HUES48 (cell line): Measurements from ENCODE around the gene ASPSCR1.

ENCODE experiments used
- H3K27ac ChIP-seq: one replicate; pipeline ENCODE4 v1.7.0; 2013; ENCODE audit warnings: low read depth, low read length, inconsistent platforms
- H3K27me3 ChIP-seq: 2 replicates; pipeline ENCODE4 v1.6.1; 2013; ENCODE audit warnings: mild to moderate bottlenecking, low read length; ENCODE audit not compliant: control insufficient read depth, insufficient read depth
- H3K36me3 ChIP-seq: 2 replicates; pipeline ENCODE4 v1.6.1; 2013; ENCODE audit warnings: low read length; ENCODE audit not compliant: control insufficient read depth, insufficient read depth
- H3K4me1 ChIP-seq: 2 replicates; pipeline ENCODE4 v1.6.1; 2013; ENCODE audit warnings: mild to moderate bottlenecking, low read length; ENCODE audit not compliant: control insufficient read depth, insufficient read depth
- H3K4me3 ChIP-seq: 2 replicates; pipeline ENCODE4 v1.5.1; 2013; ENCODE audit warnings: mild to moderate bottlenecking, low read depth, low read length
- H3K9ac ChIP-seq: 2 replicates; pipeline ENCODE4 v1.6.1; 2013; ENCODE audit warnings: mild to moderate bottlenecking, low read depth, low read length, moderate library complexity
- H3K9me3 ChIP-seq: 2 replicates; pipeline ENCODE4 v1.6.1; 2013; ENCODE audit warnings: low read length; ENCODE audit not compliant: control insufficient read depth, insufficient read depth

The ASPSCR1 gene, protein sequence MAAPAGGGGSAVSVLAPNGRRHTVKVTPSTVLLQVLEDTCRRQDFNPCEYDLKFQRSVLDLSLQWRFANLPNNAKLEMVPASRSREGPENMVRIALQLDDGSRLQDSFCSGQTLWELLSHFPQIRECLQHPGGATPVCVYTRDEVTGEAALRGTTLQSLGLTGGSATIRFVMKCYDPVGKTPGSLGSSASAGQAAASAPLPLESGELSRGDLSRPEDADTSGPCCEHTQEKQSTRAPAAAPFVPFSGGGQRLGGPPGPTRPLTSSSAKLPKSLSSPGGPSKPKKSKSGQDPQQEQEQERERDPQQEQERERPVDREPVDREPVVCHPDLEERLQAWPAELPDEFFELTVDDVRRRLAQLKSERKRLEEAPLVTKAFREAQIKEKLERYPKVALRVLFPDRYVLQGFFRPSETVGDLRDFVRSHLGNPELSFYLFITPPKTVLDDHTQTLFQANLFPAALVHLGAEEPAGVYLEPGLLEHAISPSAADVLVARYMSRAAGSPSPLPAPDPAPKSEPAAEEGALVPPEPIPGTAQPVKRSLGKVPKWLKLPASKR

DNA sequence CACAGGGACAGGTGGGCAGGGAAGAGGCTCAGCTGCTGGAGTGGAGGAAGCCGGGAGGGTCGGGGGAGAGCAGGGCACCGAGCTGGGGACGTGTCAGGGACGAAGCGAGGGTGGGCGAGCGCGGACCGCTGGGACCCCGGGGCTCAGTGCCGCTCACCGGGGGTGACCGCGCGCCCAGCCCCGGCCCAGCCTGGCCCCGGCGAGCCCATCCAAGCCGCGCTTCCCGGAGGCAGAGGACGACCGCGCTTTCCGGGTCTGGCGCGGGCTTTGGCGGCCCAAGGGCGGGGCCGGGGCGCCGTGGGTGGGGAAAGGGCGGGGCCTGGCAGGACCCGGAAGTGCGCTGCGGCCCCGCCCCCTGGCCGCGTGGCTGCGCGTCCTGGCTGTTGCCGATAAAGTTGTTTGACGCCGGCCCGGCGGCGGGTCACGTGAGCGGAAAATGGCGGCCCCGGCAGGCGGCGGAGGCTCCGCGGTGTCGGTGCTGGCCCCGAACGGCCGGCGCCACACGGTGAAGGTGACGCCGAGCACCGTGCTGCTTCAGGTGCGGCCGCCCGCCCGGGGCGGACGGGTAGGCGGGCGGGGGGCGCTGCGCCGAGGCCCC is at the start of gene ASPSCR1:
Gene ASPSCR1 (plus strand): TSS at position 419 of the 598 bp plus-strand sequence. CDS start 18 bp downstream, at position 437.
- Histone ChIP-seq H3K27me3 (peaks cover 24% of the 10 kb centered on the region), H3K4me1 (no peaks in the 10 kb centered on the region), H3K27ac (peak within 1 kb of the TSS; percentile 95), H3K4me3 (peak within 1 kb of the TSS; percentile 83), H3K9me3 (peaks cover 3% of the 10 kb centered on the region; the same call in 1 of the 2 replicates), H3K36me3 (peaks cover 16% of the 10 kb centered on the region), H3K9ac (peak within 1 kb of the TSS; percentile 94)

DNA sequence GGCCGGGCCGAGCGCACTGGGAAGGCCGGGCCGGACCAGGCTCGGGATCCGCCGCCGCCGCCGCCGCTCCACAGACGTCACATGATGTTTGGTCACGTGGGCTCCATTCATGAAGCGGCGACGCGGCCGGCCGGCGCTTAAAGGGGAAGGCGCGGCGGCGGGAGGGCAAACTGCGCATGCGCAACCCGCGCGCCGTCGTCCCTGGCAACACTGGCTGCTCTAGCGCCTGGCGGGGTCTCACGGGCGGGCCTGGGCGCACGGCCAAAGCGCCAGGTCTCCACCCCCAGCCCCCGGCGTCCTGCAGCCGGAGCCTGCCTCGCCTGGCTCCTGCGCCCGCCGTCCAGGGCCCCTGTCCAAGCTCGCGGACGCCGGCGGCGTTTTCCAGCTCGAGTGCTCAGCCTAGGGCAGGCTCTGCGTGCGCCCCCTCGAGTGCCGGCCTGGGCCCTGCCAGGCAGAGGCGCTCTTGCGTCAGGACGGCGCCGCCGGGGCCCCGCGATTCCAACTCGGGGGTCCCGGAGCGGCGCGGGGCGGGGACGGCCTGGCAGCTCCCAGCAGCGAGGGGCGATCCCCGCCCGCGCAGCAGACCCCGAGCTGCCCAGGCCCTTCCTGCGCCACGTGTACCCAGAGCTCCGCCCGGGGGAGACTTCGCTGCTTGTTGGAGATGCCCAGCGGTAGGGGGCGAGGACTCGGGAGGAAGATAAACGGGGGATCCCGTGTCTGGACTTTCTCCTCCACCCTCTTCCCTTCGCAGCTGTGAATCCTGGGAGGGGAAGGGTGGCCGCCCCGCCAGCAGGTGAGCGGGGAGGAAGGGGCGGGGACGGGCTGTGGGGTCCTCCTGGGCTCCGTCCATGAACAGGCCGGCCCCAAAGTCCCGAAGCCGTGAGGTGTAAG is 49.5 kb upstream of the ASPSCR1 start, which contains the start of gene MAFG:
Gene MAFG (minus strand): TSS at position 83 of the 891 bp plus-strand sequence. CDS start 4,550 bp downstream, outside the sequence.
- Histone ChIP-seq H3K36me3 (peaks cover under 1% of the 10 kb centered on the region; the same call in 1 of the 2 replicates), H3K9ac (peak within 1 kb of the TSS; percentile 50), H3K4me3 (peak within 1 kb of the TSS; percentile 73), H3K9me3 (no peaks in the 10 kb centered on the region), H3K27me3 (peaks cover 12% of the 10 kb centered on the region; the same call in 1 of the 2 replicates), H3K27ac (peak within 1 kb of the TSS; percentile 88), H3K4me1 (peaks cover 29% of the 10 kb centered on the region)

DNA sequence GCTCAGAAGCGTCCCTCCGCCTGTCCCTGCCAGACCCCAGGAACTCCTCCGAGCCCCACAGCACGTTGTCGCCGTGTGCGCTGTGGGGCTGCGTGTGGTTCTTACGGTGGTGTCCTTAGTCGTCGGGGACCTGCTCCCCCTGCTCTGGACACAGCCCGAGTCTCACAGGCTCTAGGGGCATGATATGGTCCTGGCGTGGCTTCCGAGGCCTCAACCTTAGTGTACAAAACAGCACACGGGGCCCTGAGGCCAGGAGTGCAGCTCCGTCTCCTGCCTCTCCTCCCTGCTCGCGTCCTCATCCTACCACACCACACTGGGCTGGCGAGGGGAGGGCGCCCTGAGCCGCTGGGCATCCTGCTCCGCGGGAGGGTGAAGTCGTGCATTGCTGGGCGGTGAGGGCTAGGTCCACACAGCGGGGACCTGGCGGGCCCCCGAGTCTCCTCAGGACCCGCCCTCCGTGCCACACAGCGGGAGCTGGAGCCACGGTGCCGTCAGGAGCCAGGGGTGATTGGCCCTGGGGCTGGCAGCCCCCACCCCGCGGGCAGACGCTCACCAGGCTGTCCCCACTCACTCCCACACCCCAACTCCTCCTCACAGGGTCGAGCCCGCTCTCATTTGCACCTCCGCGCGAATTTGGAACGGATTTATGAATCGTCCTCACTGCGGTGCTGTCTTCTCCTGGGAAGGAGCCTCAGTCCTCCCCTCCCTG is 48.7 kb upstream of the ASPSCR1 start:
- peaks cover 23% of the 10 kb centered on the region for H3K4me1 ChIP-seq
- peaks cover 12% of the 10 kb centered on the region; the same call in 1 of the 2 replicates for H3K27me3 ChIP-seq
- 0 out of 2 replicates have a peak overlapping the region, but pooled peaks have one; percentile 41 for H3K9ac ChIP-seq
- no peaks in the 10 kb centered on the region for H3K9me3 ChIP-seq
- no peak overlapping the region for H3K27ac ChIP-seq
- H3K4me3 ChIP-seq, result peak overlapping the region; percentile 73
- peaks cover 8% of the 10 kb centered on the region for H3K36me3 ChIP-seq

DNA sequence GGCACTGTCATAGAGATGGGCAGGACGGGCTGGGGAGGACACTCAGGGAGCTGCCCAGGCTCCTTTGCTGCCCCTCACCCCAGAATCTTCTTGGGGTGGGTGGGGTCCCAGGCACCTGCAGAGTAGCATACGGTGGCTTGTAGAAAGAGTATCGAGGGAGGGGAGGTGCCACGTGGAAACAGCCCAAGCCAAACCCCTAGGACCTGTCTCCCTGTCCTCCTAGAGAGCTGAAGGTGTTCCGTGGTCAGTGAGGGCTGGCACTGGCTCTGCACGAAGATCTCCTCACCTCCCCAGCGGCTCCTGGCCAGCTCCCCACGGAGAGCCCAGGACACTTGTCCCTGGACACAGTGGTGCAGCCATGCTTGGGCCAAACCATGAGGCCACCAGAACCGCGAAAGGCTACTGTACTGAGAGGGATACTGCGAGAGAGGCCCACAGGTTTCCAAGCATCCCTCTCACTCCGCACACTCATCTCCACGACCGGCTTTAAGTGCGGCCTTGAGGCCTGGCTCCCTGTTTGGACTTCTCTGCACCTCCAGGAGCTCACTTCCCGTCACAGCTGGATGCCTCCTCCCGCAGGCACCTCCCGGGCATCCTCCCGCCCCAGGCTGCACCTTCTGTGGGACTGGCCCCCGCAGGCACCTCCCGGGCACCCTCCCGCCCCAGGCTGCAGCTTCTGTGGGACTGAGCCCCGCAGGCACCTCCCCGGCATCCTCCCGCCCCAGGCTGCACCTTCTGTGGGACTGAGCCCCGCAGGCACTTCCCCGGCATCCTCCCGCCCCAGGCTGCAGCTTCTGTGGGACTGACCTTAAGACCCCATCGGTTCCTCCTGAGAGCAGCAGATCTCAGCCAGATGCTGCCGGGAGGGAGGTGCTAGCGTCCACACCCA is 47.9 kb upstream of the ASPSCR1 start:
- H3K36me3 ChIP-seq, result peaks cover 16% of the 10 kb centered on the region
- H3K9me3 ChIP-seq, result no peaks in the 10 kb centered on the region
- no peak overlapping the region for H3K27ac ChIP-seq
- H3K4me3 ChIP-seq, result no peak overlapping the region
- H3K9ac ChIP-seq, result no peak overlapping the region
- H3K4me1 ChIP-seq, result peaks cover 15% of the 10 kb centered on the region
- H3K27me3 ChIP-seq, result peaks cover 12% of the 10 kb centered on the region; the same call in 1 of the 2 replicates

DNA sequence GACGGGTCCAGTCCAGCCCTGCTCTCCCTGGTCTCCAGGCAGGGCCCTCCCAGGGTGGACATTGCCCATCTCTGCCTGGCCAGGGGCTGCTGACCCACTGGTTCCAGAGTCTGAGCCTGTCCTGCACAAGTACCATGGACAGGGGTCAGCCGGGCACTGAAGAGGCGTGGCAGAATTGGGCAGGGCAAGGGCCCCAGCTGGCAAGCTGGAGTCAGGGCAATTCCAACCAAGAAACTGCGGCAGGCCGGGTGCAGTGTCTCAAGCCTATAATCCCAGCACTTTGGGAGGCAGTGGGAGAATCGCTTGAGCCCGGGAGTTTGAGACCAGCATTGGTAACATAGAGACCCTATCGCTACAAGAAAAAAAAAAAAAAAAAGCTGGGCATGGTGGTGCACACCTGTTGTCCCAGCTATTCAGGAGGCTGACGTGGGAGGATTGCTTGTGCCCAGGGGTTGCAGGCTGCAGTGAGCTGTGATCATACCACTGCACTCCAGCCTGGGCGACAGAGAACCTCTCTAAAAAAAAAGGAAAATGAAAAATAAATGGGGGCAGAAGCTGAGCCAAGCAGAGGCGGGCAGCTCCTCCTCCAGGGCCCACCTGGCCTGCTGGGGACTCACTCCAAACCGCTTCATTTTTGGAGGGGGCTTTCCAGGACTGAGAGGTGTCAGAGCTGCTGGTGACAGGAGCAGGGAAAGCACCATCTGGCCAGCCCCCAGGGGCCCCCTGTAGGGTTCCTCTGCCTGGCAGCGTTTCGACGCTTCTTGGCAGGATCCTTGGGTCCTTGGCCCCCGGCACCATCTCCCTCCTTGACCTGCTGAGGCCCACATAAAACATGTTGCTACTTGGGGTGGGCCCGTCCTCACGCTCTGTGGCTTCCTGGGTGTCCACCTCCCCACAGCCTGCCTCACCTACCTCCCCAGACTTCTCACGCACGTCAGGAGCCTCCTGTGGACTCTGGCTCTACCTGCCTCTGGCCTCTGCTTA is 47.0 kb upstream of the ASPSCR1 start:
- H3K36me3 ChIP-seq, result peaks cover 26% of the 10 kb centered on the region
- H3K27me3 ChIP-seq, result peaks cover 12% of the 10 kb centered on the region; the same call in 1 of the 2 replicates
- H3K4me1 ChIP-seq, result peaks cover 7% of the 10 kb centered on the region; the same call in 1 of the 2 replicates
- H3K4me3 ChIP-seq, result no peak overlapping the region
- H3K9ac ChIP-seq, result no peak overlapping the region
- no peaks in the 10 kb centered on the region for H3K9me3 ChIP-seq
- H3K27ac ChIP-seq, result no peak overlapping the region

DNA sequence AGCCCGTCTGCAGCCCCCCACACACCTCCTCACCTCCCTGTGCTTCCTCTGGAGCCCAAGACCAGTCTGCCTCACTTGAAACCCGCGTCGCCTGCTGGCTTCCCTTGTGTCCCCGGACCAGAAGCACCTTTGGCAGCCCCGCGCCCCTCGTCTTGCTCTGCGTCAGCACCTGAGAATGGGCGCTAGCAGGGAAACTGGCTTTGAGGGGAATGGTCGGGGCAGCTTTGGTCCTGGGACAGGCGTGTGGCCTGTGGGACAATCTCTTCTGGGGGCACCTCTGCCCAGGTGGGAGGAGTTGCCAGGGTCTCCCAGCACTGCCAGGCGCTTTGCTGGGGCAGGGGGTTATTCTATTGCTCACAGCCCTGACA is 46.3 kb upstream of the ASPSCR1 start:
- peaks cover 12% of the 10 kb centered on the region; the same call in 1 of the 2 replicates for H3K27me3 ChIP-seq
- no peaks in the 10 kb centered on the region for H3K9me3 ChIP-seq
- H3K27ac ChIP-seq, result no peak overlapping the region
- H3K9ac ChIP-seq, result no peak overlapping the region
- H3K4me3 ChIP-seq, result no peak overlapping the region
- peaks cover 2% of the 10 kb centered on the region; the same call in 1 of the 2 replicates for H3K4me1 ChIP-seq
- peaks cover 26% of the 10 kb centered on the region for H3K36me3 ChIP-seq

DNA sequence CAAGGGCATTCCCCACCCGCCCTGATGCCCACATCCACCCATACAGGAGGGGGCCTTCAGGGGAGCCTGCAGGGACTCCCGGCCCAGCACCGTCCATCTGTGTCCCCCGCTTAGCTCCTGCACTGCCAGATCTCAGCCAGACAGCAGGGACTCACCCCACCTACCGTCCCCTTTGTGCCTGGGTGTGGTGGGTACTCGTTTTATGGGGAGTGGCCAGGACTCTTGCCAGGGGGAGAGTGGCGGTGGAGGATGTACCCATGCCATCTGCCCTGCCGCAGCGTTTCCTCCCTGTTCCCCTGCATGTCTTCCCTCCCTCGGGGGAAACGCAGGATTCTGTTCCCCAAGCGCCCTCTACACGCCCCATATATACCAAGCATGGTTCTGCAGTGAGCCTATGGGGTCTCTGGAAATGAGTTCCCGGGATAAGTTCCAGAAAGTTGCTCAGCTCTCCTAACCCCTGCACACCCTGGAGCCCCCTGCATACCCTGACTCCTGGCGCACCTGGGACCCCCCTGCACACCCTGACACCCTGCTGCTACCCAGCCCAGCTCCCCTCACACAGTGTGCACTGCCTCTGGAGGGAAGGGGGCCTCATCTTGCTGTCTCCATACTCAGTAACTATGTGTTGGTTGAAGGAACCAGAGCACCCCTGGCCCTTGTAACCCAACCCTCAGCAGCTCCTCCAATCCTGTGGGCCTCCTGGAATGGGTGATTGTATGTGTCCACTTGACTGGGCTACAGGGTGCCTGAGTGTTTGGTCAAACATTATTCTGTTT is 45.7 kb upstream of the ASPSCR1 start:
- Histone ChIP-seq H3K4me3 (no peak overlapping the region), H3K9me3 (no peaks in the 10 kb centered on the region), H3K4me1 (no peaks in the 10 kb centered on the region), H3K9ac (no peak overlapping the region), H3K27ac (no peak overlapping the region), H3K36me3 (peaks cover 26% of the 10 kb centered on the region), H3K27me3 (peaks cover 12% of the 10 kb centered on the region; the same call in 1 of the 2 replicates)

DNA sequence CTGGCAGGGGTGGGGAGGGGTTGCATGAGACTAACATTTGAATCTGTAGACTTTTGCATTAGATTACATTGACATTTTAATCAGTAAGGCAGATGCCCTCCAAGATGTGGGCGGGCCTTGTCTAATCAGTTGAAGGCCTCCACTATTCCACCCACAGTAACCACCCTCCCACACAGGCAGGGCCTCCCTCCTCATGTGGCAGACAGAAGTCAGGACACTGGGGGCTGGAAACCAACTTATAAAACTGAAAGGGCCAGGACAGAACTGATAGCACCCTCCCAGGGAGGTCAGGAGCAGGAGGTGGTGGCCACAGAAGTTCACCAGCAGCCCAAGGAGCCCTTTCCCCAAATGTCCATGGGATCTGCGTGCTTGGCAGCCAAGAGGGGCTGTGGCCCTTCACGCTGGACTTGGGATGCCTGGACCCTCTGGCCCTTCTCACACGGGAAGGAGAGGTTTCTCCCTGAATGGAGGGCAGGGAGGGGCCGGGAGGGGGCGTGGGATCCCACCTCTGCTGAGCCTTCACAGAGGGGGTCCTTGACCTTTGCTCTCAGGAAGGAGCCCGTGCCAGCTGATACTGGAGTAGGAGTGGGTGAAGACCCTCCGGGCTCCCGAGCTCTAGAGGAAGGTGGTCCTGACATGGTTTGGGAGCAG is 45.0 kb upstream of the ASPSCR1 start:
- Histone ChIP-seq H3K36me3 (peaks cover 26% of the 10 kb centered on the region), H3K27me3 (peaks cover 12% of the 10 kb centered on the region; the same call in 1 of the 2 replicates), H3K9me3 (no peaks in the 10 kb centered on the region), H3K27ac (no peak overlapping the region), H3K4me1 (no peaks in the 10 kb centered on the region), H3K4me3 (no peak overlapping the region), H3K9ac (no peak overlapping the region)
